GM12891 (cell line): ENCODE measurements around the gene AMOTL2.

Source experiments
- POLR2A ChIP-seq: IDR thresholded peaks from 2 replicates; pipeline ENCODE4 v1.6.1; 2011; ENCODE audit warnings: low read depth, low read length, control low read depth
- POLR2AphosphoS5 ChIP-seq: IDR thresholded peaks from 2 replicates; pipeline ENCODE4 v1.6.1; 2011; ENCODE audit warnings: low read depth, low read length, control low read depth
- TAF1 ChIP-seq: IDR thresholded peaks from 2 replicates; pipeline ENCODE4 v1.6.1; 2011; ENCODE audit warnings: low read depth, low read length, control low read depth

- TF ChIP-seq POLR2A (no peak), POLR2AphosphoS5 (no peak), TAF1 (no peak)
Measured at GRCh38 chr3:134393074-134393473, 18.8 kb upstream of the AMOTL2 start.
